GM19455 (cell line): Measurements from ENCODE around the gene IMMT.
"Not testable (repeated sequence)": the region's sequence is repeated elsewhere in the genome, so short reads cannot be mapped to it uniquely, and the experiment has no call there.

Source experiments
- ATAC-seq: cut with Tn5 transposase; IDR thresholded peaks from one replicate; pipeline ENCODE4 v1.9.1; 2021; ENCODE audit not compliant: unreplicated experiment

Gene IMMT

DNA sequence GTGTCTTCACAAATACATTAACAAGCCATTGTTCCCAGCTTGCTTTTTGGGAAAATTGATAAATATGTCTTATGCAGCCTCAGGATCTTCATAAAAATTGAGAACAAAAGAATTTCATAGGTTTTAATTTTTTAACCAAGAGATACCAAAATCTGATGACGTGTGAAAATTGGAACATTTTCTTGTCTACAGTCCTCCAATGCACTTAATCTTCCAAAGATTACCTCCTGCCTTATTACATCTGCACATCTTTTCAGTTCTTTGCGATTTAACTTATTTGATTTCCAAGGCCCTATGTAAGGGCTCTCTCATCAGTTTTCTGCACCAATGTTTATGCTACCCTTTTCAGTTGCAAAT, 7.1 kb upstream of the IMMT start:
- no peak for ATAC-seq

- ATAC-seq, result no peak
Observed at GRCh38 chr2:86201671-86202335, 6.5 kb upstream of the IMMT start.

GRCh38 chr2:86200564-86200963, 5.3 kb upstream of the IMMT start:
- not testable (repeated sequence) for ATAC-seq

DNA sequence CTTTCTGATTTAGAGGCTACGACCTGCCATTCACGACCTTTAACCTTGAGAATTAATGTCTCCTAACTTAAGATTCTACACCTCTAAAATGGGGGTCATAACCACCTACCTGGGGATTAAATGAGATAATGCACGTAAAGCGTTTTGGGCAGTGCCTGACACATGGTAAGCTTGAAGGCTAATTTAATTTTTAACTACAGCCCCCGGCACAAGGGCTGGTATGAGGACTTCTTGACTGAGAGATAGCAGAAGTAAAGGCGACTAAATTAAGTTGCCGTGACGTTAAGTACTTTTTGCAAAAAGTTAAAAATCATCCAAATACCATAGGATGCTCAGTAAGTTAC, 4.5 kb upstream of the IMMT start:
- ATAC-seq, result no peak

GRCh38 chr2:86195808-86196387, 636 bp upstream of the IMMT start:
- peak; percentile 0 for ATAC-seq

DNA sequence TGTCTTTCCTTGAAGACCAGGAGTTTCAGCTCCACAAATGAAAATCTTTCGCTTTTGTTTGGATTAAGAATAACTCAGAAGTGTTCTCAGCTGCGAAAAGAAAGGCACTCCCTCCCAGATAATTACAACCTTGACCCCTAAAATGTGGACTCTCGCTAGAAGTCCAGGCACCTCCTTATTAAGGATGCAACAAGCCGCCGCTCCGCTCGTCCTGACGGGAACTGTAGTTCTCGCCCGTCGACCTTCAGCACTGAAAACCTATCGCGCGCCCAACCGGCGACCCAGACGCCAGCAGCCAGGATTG, 559 bp downstream of the IMMT start:
- ATAC-seq, result no peak

DNA sequence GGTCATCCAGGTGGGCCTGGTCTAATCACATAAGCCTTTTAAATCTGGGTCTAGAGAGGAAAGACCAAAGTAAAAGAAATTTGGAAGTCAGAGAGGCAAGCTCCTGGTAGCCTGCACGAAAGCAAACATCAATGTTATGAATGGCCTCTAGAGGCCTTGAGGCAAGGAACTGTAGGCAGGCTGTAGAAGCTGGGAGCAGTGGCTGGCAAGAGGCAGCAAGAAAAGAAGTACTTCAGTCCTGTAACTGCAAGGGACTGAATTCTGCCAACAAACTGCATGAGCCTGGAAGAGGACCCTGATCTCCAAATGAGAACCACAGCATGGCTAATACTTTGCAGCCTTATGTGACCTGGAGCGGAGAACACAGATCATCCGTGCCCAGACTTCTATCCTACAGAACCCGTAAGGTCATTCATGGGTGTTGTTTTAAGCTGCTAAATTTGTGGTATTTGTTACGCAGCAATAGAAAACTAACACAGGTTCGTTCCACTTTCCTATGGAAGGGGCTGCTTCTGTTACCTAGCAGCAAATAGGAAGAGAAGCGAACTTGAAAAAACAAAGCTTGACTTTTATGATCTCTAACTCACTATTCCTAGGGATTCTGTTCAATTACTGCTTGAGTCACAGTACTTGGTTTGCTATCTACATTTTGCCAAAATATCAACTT, 1.2 kb downstream of the IMMT start:
- no peak for ATAC-seq

GRCh38 chr2:86189782-86190416, 5.4 kb downstream of the IMMT start:
- no peak for ATAC-seq

DNA sequence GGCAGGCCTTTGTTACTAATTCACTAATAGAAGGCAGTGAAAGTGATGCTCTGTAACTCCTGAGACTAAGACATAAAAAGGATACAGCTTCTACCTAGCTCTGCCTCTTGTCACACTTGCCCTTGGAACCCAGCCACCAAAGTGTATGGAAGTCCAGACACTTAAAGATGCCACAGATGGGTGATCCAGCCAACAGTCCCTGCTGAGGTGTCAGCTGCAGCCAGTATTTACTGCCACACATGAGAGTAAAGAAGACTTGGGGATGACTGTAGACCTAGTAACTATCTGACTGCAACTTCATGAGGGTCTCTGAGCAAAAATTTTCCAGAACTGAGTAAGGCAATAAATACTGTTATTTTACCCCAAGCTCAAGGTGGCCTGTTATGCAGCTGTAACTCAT, 8.8 kb downstream of the IMMT start:
- no peak for ATAC-seq

DNA sequence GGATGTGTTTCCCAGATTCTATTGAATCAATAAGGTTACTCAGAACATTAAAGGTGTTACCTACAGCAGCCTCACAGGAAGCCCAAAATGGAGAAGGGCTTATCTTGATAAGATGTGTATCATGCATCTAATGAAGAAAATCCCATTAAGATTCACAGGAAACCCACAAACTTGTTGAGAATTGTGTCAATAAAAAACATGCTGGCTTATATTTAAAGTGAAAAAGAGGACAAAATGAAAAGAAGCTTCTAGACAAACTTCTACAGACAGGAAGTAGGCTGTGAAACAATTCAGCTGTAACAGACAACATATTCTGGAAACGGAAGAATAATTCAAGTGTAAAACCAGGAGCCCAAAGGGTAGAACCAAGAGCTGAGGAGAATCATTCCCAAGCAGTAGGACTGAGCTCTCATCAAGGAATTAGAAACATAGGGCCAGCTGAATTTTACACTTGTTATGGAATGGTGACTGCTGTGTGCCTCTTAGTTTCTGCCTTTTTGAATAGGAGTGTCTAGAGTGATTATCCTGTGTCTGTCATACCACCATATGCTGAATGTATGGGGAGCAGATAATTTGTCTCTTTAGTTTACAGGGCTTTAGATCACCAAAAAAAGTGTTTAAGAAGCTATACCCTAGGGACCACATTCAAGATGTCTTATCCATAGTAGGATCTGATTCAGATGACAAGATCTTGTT, 9.6 kb downstream of the IMMT start:
- no peak for ATAC-seq

- ATAC-seq, result no peak
Observed at GRCh38 chr2:86176597-86176996, 18.7 kb downstream of the IMMT start.

GRCh38 chr2:86175828-86176227, 19.4 kb downstream of the IMMT start:
- no peak for ATAC-seq

GRCh38 chr2:86174445-86174844, 20.8 kb downstream of the IMMT start:
- ATAC-seq, result no peak

- ATAC-seq, result no peak
Observed at GRCh38 chr2:86172610-86173009, 22.7 kb downstream of the IMMT start.

DNA sequence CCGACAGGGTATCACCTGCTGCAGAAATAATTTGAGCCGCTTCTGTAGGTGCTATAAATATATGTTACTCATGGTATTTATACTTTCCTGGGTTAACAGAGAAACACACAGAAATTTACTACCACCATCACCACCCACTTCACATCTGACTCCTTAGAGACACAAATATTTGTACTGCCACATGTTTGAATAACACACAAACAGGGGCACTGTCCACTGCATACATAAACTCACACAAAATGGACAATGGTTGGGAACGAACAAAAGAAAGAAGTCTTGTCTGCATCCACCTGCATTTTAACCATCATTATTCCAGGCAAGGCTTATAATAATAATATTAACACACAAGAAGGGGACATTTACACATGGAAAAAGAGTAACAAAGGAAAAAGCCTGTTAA, 24.0 kb downstream of the IMMT start:
- ATAC-seq, result no peak

GRCh38 chr2:86170449-86170848, 24.8 kb downstream of the IMMT start:
- ATAC-seq, result no peak

- ATAC-seq, result no peak
Observed at GRCh38 chr2:86160156-86160952, 34.9 kb downstream of the IMMT start.

DNA sequence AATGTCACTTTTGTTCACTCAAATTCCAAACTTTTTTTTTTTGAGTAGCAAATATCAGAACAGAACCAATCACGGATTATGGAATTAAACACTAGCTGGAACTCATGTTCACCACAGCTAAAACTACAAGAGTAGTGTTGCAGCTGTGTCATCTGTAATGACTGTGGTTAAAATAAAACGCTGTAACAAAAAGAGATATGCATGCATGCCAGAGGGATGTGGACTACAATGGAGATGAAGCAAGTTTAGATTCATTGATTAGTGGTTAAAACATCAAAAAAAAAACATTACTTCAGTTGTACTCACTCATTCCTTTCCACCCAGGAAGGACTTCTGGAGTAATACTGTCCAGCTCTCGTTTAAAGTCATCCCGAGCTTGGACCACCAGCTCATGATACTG, 37.0 kb downstream of the IMMT start:
- ATAC-seq, result no peak

DNA sequence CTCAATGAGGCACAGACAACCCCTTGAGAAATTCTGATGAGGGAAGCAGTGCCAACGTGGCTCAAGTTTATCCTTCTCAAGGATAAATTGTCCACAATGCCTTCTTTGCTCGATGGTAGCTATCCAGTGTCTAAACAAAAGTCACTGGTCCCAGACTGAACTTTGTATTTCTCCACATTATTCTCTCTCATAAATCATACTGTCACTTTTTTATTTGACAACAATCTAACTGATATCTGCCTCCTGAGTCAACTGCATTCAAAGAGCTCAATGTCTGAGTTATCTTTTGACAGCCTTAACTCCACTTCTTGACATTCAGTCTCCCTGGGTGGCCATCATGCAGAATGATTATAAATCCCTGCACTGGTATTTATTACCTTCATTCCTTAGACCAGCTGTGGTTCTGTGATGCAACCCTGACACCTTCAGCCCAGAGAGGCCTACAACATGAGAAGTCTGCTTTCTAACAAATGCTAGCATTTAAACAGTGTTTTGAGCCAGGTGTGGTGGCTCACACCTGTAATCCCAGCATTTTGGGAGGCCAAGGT, 38.2 kb downstream of the IMMT start:
- ATAC-seq, result no peak

- no peak for ATAC-seq
Observed at GRCh38 chr2:86150502-86150901, 44.8 kb downstream of the IMMT start.

- no peak for ATAC-seq
Observed at GRCh38 chr2:86147793-86148192, 47.5 kb downstream of the IMMT start.
